ENCODE results near the gene CMSS1.
"Not testable (repeated sequence)": the region's sequence is repeated elsewhere in the genome, so short reads cannot be mapped to it uniquely, and the experiment has no call there.

CMSS1 gene

DNA sequence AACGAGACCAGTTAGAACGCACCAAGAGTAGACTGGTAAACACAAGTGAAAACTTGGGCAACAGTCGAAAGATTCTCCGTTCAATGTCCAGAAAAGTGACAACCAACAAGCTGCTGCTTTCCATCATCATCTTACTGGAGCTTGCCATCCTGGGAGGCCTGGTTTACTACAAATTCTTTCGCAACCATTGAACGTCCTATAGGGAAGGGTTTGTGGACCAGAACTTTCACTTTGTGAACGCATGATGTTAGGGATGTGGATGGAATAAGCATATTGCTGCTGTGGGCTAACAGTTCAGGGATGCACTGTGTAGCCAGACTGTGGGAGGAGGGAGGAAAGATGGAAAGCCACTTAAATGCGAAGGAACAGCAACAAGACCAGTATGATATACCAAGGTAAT, 408.2 kb downstream of the CMSS1 start:
- TF ChIP-seq, protein P1, sequence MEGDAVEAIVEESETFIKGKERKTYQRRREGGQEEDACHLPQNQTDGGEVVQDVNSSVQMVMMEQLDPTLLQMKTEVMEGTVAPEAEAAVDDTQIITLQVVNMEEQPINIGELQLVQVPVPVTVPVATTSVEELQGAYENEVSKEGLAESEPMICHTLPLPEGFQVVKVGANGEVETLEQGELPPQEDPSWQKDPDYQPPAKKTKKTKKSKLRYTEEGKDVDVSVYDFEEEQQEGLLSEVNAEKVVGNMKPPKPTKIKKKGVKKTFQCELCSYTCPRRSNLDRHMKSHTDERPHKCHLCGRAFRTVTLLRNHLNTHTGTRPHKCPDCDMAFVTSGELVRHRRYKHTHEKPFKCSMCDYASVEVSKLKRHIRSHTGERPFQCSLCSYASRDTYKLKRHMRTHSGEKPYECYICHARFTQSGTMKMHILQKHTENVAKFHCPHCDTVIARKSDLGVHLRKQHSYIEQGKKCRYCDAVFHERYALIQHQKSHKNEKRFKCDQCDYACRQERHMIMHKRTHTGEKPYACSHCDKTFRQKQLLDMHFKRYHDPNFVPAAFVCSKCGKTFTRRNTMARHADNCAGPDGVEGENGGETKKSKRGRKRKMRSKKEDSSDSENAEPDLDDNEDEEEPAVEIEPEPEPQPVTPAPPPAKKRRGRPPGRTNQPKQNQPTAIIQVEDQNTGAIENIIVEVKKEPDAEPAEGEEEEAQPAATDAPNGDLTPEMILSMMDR (IDR thresholded peaks at IDR 0.05; ENCODE audit: low read depth, low read length): no peak
- no peak overlapping the region for H3K4me3 ChIP-seq (ENCODE audit: low read depth, low read length)

DNA sequence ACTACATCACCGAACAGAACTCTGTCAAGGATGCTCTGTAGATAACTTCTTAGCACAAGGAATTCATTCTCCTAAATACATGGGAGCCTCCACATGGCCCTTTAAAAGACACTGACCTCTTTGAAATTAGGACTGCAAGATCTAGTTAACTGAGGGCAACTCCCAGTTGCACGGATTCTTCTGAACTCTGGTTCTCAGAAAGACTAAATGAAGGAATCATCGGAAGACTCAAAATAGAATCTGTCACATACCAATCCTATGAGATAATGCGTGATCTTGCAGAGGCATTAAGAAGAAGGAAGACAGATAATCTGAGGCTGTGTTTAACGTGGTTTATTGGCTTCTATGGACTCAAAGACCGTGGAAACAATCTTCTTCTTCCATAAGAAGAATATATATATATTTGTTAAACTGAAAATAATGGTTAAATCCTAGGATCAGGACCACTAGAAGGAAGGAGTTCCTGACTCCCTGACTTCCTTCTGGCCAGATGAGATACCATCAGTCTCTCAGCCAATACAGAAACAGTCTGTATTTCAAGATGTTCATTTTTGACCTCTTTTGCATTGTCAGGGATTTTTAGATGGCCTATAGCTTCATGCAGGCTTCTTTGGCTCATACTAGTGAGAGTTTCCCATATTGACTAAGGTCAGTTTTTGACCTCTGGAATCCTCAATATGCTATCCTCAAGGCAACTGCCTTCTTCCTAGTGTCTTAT, 409.2 kb downstream of the CMSS1 start:
- TF ChIP-seq, protein P1 (IDR thresholded peaks at IDR 0.05; ENCODE audit: low read depth, low read length): no peak

DNA sequence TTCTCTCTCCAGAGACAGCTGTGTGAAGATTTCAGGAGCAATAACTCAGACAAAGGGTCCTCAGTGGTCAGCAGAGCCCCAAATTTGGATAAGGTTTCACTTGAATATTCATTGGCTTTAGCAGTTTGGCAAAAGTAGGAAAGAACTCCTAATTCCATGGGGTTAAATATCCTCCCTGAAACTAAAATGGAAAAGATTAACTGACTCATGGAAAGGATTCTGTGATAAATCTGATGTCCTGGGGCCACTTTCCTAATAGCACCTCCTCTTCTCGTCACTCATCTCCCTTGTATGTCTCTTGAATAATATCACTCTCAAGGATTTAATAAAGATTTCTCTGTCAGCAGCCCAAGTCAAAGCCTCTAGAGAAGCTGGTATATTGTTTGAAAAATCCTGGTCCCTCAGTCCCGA, 409.9 kb downstream of the CMSS1 start:
- TF ChIP-seq, protein P1 (IDR thresholded peaks at IDR 0.05; ENCODE audit: low read depth, low read length): no peak
- H3K4me3 ChIP-seq (ENCODE audit: low read depth, low read length): no peak overlapping the region

More for the DNA sequence above, 409.2 kb downstream of the CMSS1 start:
- no peak overlapping the region for H3K4me3 ChIP-seq (ENCODE audit: low read depth, low read length)

DNA sequence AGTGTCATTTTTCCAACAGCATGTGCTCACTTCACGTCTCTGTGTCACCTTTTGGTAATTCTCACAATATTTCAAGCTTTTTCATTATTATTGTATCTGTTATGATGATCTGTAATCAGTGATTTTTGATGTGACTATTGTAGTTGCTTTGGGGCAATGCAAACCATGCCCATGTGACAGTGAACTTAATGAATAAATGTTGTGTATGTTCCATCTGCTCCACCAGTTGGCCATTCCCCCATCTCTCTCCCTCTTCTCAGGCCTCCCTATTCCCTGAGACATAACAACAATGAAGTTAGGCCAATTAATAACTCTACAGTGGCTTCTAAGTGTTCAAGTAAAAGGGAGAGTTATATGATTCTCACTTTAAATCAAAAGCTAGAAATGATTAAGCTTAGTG, 410.6 kb downstream of the CMSS1 start:
- TF ChIP-seq, protein P1 (IDR thresholded peaks at IDR 0.05; ENCODE audit: low read depth, low read length): no peak
- H3K4me3 ChIP-seq (ENCODE audit: low read depth, low read length): no peak overlapping the region

DNA sequence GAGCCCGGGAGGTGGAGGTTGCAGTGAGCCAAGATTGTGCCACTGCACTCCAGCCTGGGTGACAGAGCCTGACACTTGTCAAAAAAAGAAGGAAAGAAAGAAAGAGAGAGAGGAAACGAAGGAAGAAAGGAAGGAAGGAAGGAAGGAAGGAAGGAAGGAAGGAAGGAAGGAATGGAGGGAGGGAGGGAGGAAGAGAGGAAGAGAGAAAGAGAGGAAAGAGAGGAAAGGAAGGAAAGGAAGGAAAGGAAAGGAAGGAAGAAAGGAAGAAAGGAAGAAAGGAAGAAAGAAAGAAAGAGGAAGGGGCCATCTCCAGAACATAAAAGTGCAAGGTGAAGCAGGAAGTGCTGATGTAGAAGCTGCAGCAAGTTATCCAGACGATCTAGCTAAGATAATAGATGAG, 411.5 kb downstream of the CMSS1 start:
- H3K4me3 ChIP-seq (ENCODE audit: low read depth, low read length): not testable (repeated sequence)

DNA sequence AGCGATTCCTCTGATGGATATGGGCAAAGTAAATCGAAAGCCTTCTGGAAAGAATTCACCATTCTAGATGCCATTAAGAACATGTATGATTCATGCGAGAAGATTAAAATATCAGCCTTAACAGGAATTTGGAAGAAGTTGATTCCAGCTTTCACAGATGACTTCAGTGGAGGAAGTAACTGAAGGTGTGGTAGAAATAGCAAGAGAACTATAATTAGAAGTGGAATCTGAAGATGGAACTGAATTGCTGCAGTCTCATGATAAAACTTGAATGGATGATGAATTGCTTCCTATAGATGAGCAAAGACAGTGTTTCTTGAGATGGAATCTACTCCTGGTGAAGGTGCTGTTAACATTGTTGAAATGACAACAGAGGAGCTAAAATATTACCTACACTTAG, 413.0 kb downstream of the CMSS1 start:
- H3K4me3 ChIP-seq (ENCODE audit: low read depth, low read length): no peak overlapping the region
- TF ChIP-seq, protein P1 (IDR thresholded peaks at IDR 0.05; ENCODE audit: low read depth, low read length): no peak

Measured in WI38 (cell line).